Hepatocyte (in vitro differentiated cells): ENCODE results near the gene KDELR1.

ENCODE experiments used
- EZH2 ChIP-seq: fragments of 200-600 bp; sonication (generic); IDR thresholded peaks from 2 replicates; pipeline ENCODE4 v1.6.1; 2016; ENCODE audit warnings: antibody characterized with exemption, mild to moderate bottlenecking, borderline replicate concordance
- TF ChIP-seq, protein P1 (sequence below): fragments of 200-600 bp; sonication (generic); IDR thresholded peaks from 2 replicates; pipeline ENCODE4 v1.5.1; 2016; ENCODE audit warnings: antibody characterized with exemption, mild to moderate bottlenecking; ENCODE audit not compliant: poor library complexity

DNA sequence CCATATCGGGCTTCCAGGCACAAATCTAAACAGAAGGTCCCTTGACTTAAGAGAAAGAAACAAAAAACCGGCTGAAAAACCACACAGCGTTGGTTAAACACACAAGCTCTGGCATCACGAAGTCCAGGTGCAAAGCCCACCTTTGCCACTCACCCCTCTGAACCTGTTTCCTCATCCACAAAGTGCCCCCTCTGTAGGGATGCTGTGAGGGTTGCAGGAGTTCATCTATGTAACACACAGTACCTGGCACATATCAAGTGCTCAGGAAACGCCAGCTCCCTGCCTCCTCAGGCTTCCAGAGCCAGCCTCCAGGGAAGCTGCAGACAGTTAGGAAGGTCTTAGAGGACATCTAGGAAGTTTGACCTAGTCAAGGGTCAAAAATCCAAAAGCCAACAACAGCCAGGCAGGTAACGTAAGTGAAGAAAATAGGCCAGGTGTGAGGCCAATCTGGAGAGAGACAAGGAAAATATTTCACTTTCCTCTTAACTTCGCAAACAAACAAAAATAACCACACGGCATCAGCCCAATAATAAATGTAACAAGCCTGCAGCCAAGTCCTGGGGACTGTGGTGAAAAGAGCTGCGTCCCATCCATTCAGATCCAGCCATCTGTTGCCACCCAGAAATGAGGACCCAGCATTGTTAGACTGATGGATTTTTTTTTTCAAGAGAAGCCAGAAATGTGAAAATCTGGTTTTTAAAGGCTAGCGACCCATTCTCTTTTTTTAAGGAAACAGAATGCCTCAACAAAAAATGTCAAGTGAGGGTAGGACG lies 10.0 kb downstream of the KDELR1 start:
- TF ChIP-seq, protein P1, sequence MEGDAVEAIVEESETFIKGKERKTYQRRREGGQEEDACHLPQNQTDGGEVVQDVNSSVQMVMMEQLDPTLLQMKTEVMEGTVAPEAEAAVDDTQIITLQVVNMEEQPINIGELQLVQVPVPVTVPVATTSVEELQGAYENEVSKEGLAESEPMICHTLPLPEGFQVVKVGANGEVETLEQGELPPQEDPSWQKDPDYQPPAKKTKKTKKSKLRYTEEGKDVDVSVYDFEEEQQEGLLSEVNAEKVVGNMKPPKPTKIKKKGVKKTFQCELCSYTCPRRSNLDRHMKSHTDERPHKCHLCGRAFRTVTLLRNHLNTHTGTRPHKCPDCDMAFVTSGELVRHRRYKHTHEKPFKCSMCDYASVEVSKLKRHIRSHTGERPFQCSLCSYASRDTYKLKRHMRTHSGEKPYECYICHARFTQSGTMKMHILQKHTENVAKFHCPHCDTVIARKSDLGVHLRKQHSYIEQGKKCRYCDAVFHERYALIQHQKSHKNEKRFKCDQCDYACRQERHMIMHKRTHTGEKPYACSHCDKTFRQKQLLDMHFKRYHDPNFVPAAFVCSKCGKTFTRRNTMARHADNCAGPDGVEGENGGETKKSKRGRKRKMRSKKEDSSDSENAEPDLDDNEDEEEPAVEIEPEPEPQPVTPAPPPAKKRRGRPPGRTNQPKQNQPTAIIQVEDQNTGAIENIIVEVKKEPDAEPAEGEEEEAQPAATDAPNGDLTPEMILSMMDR = no peak
- TF ChIP-seq EZH2 = no peak
